Measurements from ENCODE around the gene OLIG2. TPM values are rescaled to one million over a fixed set of nuclear protein-coding genes. Genes with fewer than 3 reads are reported as not detected.

Gene OLIG2
- total RNA-seq, 1 experiment from 2014 or later: 0.79 TPM

GRCh38 chr21:33057385-33057940 lies 31.7 kb downstream of the OLIG2 start:
- ChIA-PET POLR2A (no interaction called here), CTCF (no interaction called here)
- Mint-ChIP-seq H3K36me3 (no peaks in the 10 kb centered on the region), H3K4me3 (no peak overlapping the region), H3K9me3 (no peaks in the 10 kb centered on the region), H3K27me3 (ENCODE audit: low read depth) (peaks cover 26% of the 10 kb centered on the region), H3K27ac (no peak overlapping the region), H3K4me1 (no peaks in the 10 kb centered on the region)
- ATAC-seq: no peak
- DNase-seq (ENCODE audit: low spot score): no peak
- TF ChIP-seq HMGA2 (CRISPR knock-in tag; IDR thresholded peaks at IDR 0.05) (no peak), NR2C2 (CRISPR knock-in tag; IDR thresholded peaks at IDR 0.05) (no peak), GTF2I (CRISPR knock-in tag; conservative IDR thresholded peaks at IDR 0.05) (no peak), EMX1 (CRISPR knock-in tag; IDR thresholded peaks at IDR 0.05) (no peak), E2F5 (CRISPR knock-in tag; IDR thresholded peaks at IDR 0.05) (no peak), SMAD3 (CRISPR knock-in tag; IDR thresholded peaks at IDR 0.05; ENCODE audit: borderline replicate concordance) (no peak), ZNF121 (CRISPR knock-in tag; IDR thresholded peaks at IDR 0.05) (no peak), ZNF671 (CRISPR knock-in tag; IDR thresholded peaks at IDR 0.05) (no peak), SP1 (CRISPR knock-in tag; conservative IDR thresholded peaks at IDR 0.05) (no peak), ETV6 (CRISPR knock-in tag; IDR thresholded peaks at IDR 0.05) (no peak), TEAD4 (CRISPR knock-in tag; IDR thresholded peaks at IDR 0.05) (no peak), MAX (CRISPR knock-in tag; IDR thresholded peaks at IDR 0.05) (no peak), ZNF425 (CRISPR knock-in tag; conservative IDR thresholded peaks at IDR 0.05) (no peak), PRDM15 (CRISPR knock-in tag; IDR thresholded peaks at IDR 0.05) (no peak), ZNF263 (CRISPR knock-in tag; IDR thresholded peaks at IDR 0.05; ENCODE audit: low read depth) (no peak)

- Mint-ChIP-seq H3K9me3 (no peaks in the 10 kb centered on the region), H3K27ac (no peak overlapping the region), H3K4me3 (no peak overlapping the region), H3K4me1 (no peaks in the 10 kb centered on the region), H3K36me3 (no peaks in the 10 kb centered on the region), H3K27me3 (ENCODE audit: low read depth) (peaks cover 37% of the 10 kb centered on the region)
- ChIA-PET CTCF (no interaction called here), POLR2A (no interaction called here)
- ATAC-seq (no peak), DNase-seq (ENCODE audit: low spot score) (no peak)
- TF ChIP-seq RORB (CRISPR knock-in tag; IDR thresholded peaks at IDR 0.05): no peak
- no peak for TF ChIP-seq NR1H2 (CRISPR knock-in tag; IDR thresholded peaks at IDR 0.05)
- TF ChIP-seq TEAD1 (CRISPR knock-in tag; IDR thresholded peaks at IDR 0.05): no peak
- no peak for TF ChIP-seq ZBTB43 (CRISPR knock-in tag; IDR thresholded peaks at IDR 0.05)
- TF ChIP-seq USF2 (CRISPR knock-in tag; IDR thresholded peaks at IDR 0.05): no peak
- no peak for TF ChIP-seq ELF4 (CRISPR knock-in tag; IDR thresholded peaks at IDR 0.05; ENCODE audit: low read depth)
- no peak for TF ChIP-seq OVOL2 (CRISPR knock-in tag; IDR thresholded peaks at IDR 0.05; ENCODE audit: borderline replicate concordance)
- TF ChIP-seq NFATC4 (CRISPR knock-in tag; IDR thresholded peaks at IDR 0.05): no peak
- TF ChIP-seq ZNF396 (CRISPR knock-in tag; IDR thresholded peaks at IDR 0.05; ENCODE audit: borderline replicate concordance): no peak
These were observed 32.8 kb downstream of the OLIG2 start for GRCh38 chr21:33058527-33058926.
